Neural cell (in vitro differentiated cells): ENCODE data around the gene LAIR1. TPM values are rescaled to one million over a fixed set of nuclear protein-coding genes. Genes with fewer than 3 reads are reported as not detected.

ENCODE experiments used
- H2AFZ ChIP-seq: fragments of 200-600, 300-800 bp; sonication (generic), shearing (Covaris generic); 2 replicates; pipeline ENCODE4 v1.6.0; 2014; ENCODE audit warnings: low read depth, mild to moderate bottlenecking, antibody characterized with exemption, low read length, moderate library complexity
- H3F3A ChIP-seq: fragments of 200-600 bp; shearing (Covaris generic); 2 replicates; pipeline ENCODE4 v1.6.1; 2016; ENCODE audit warnings: mild to moderate bottlenecking, moderate library complexity, mixed read lengths, antibody characterized with exemption, low read length; ENCODE audit not compliant: insufficient read depth, poor library complexity, severe bottlenecking
- H3K27ac ChIP-seq: fragments of 200-600, 300-800 bp; sonication (generic), shearing (Covaris generic); 2 replicates; pipeline ENCODE4 v1.5.1; 2014; ENCODE audit warnings: mild to moderate bottlenecking, low read length, moderate library complexity
- H3K27me3 ChIP-seq: fragments of 300-800, 200-600 bp; sonication (generic), shearing (Covaris generic); 2 replicates; pipeline ENCODE4 v1.6.0; 2014; ENCODE audit warnings: mild to moderate bottlenecking, low read depth, low read length, moderate library complexity; ENCODE audit not compliant: insufficient read depth
- H3K36me3 ChIP-seq: fragments of 300-800, 200-600 bp; sonication (generic), shearing (Covaris generic); 2 replicates; pipeline ENCODE4 v1.5.1; 2014; ENCODE audit warnings: mild to moderate bottlenecking, antibody characterized with exemption, low read length, moderate library complexity; ENCODE audit not compliant: insufficient read depth
- H3K4me2 ChIP-seq: fragments of 300-800, 200-600 bp; sonication (generic), shearing (Covaris generic); 2 replicates; pipeline ENCODE4 v1.6.0; 2014; ENCODE audit warnings: mild to moderate bottlenecking, low read length
- H3K4me3 ChIP-seq: fragments of 300-800, 200-600 bp; sonication (generic), shearing (Covaris generic); 2 replicates; pipeline ENCODE4 v1.5.1; 2014; ENCODE audit warnings: mild to moderate bottlenecking, low read length, moderate library complexity
- H3K79me2 ChIP-seq: fragments of 200-600 bp; shearing (Covaris generic); replicated peaks from 2 replicates; pipeline ENCODE4 v1.6.0; 2014; ENCODE audit warnings: mild to moderate bottlenecking, low read length, moderate library complexity; ENCODE audit not compliant: insufficient read depth
- H3K9ac ChIP-seq: fragments of 300-800, 200-600 bp; sonication (generic), shearing (Covaris generic); 2 replicates; pipeline ENCODE4 v1.6.1; 2016; ENCODE audit warnings: mild to moderate bottlenecking, low read length, mixed read lengths
- H3K9me2 ChIP-seq: fragments of 200-600 bp; shearing (Covaris generic); 2 replicates; pipeline ENCODE4 v1.6.1; 2016; ENCODE audit warnings: mild to moderate bottlenecking, low read length, mixed read lengths; ENCODE audit not compliant: insufficient read depth
- H3K9me3 ChIP-seq: fragments of 200-600, 300-800 bp; sonication (generic), shearing (Covaris generic); 2 replicates; pipeline ENCODE4 v1.6.1; 2016; ENCODE audit warnings: mild to moderate bottlenecking, mixed run types, low read length, moderate library complexity, mixed read lengths
- H4K20me1 ChIP-seq: fragments of 200-600 bp; shearing (Covaris generic); 2 replicates; pipeline ENCODE4 v1.6.1; 2016; ENCODE audit warnings: mild to moderate bottlenecking, mixed run types; ENCODE audit not compliant: insufficient read depth
- EP300 ChIP-seq: fragments of 450-650 bp; conservative IDR thresholded peaks from 2 replicates; pipeline ENCODE4 v1.6.1; 2014; ENCODE audit warnings: antibody characterized with exemption, mild to moderate bottlenecking, moderate library complexity; ENCODE audit not compliant: poor library complexity, severe bottlenecking
- EZH2 ChIP-seq: fragments of 200-600, 300-800 bp; shearing (Covaris generic), sonication (generic); IDR thresholded peaks from 2 replicates; pipeline ENCODE4 v1.6.1; 2014; ENCODE audit warnings: antibody characterized with exemption, low read length, borderline replicate concordance, mild to moderate bottlenecking; ENCODE audit not compliant: insufficient read depth, poor library complexity, severe bottlenecking
- MXI1 ChIP-seq: fragments of 450-650 bp; conservative IDR thresholded peaks from 2 replicates; pipeline ENCODE4 v1.6.1; 2014; ENCODE audit warnings: antibody characterized with exemption, mild to moderate bottlenecking; ENCODE audit not compliant: poor library complexity, severe bottlenecking
- POLR2AphosphoS5 ChIP-seq: IDR thresholded peaks from 2 replicates; pipeline ENCODE4 v1.6.1; 2012
- RAD21 ChIP-seq: fragments of 450-650 bp; conservative IDR thresholded peaks from 2 replicates; pipeline ENCODE4 v1.6.1; 2014; ENCODE audit warnings: antibody characterized with exemption, mild to moderate bottlenecking, moderate library complexity
- SMC3 ChIP-seq: fragments of 450-650 bp; conservative IDR thresholded peaks from 2 replicates; pipeline ENCODE4 v1.6.1; 2014; ENCODE audit warnings: antibody characterized with exemption, mild to moderate bottlenecking, moderate library complexity; ENCODE audit not compliant: poor library complexity
- TAF1 ChIP-seq: IDR thresholded peaks from 2 replicates; pipeline ENCODE4 v1.6.1; 2012; ENCODE audit warnings: low read depth
- polyA plus RNA-seq: library from polyadenylated mRNA; depleted of rRNA; stranded (reverse); fragments of >200 nt; gene quantifications from 2 replicates; pipeline ENCODE4 v1.2.3, GENCODE V29; 2014
- TF ChIP-seq, protein P1 (sequence below): IDR thresholded peaks from 2 replicates; pipeline ENCODE4 v1.6.1; 2012; ENCODE audit warnings: borderline replicate concordance
- TF ChIP-seq, protein P2 (sequence below): fragments of 450-650 bp; IDR thresholded peaks from 2 replicates; pipeline ENCODE4 v1.5.1; 2014; ENCODE audit warnings: antibody characterized with exemption, mild to moderate bottlenecking, moderate library complexity; ENCODE audit not compliant: poor library complexity, severe bottlenecking

The LAIR1 gene
- polyA plus RNA-seq, 1 donor from 2014 or later = not detected

DNA sequence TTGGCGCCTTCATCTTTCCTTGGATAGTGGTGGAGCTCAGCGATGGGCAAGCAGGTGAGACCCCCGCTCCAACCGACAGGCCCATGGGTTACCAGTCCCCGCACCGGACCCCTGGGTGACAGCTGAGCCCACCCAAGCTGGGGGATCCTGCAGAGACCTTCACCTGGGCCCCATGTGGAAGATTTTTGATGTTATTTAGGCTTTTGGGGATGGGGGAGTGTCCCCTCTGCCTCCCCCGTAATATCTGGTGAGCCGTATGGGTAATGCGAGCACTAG, 46.8 kb downstream of the LAIR1 start:
- H2AFZ ChIP-seq = no peak overlapping the region
- H3K36me3 ChIP-seq = no peaks in the 10 kb centered on the region
- TF ChIP-seq MXI1 (no peak), EP300 (no peak), POLR2AphosphoS5 (no peak), RAD21 (no peak)
- H3K4me3 ChIP-seq = no peak overlapping the region
- no peaks in the 10 kb centered on the region for H3K79me2 ChIP-seq
- no peaks in the 10 kb centered on the region for H3K9me2 ChIP-seq
- H3K9ac ChIP-seq = no peak overlapping the region
- H4K20me1 ChIP-seq = no peaks in the 10 kb centered on the region
- no peak overlapping the region for H3K27ac ChIP-seq
- H3K27me3 ChIP-seq = no peaks in the 10 kb centered on the region
- H3K9me3 ChIP-seq = no peaks in the 10 kb centered on the region
- no peak overlapping the region for H3K4me2 ChIP-seq
- H3F3A ChIP-seq = no peaks in the 10 kb centered on the region

DNA sequence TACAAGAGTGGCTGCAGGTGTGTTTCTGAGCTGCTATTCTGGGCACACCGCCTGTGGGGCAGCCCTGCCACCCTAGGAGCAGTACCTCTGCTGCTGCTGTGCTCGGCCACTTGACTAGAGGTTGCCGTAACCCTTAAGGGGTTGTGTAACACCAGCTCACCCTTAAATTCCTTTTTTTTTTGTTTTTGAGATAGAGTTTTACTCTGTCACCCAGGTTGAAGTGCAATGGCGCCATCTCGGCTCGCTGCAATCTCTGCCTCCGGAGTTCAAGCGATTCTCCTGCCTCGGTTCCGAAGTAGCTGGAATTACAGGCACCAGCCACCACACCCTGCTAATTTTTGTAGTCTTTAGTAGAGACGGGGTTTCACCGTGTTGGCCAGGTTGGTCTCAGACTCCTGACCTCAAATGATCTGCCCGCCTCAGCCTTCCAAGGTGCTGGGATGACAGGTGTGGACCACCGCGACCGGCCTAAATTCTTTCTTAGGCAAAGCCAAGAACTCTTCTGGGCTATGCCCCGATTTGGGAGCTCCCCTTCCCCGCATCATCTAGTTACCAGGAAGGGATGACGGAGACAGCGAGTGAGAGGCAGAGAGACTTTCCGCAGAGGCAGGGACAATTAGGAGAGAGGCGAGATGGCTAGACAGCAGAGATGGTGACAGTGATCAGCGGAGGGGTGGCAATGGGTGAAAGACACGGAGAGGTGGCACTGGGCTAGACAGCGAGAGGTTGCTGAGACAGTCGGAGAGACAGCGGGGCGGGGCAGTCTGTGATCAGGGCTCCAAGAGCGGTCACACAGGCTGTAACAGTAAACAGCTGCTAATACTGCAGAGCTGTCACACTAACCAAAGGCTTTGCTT, 47.4 kb downstream of the LAIR1 start:
- Histone ChIP-seq H4K20me1 (no peaks in the 10 kb centered on the region), H3K4me3 (no peak overlapping the region), H3K27ac (no peak overlapping the region), H3K79me2 (no peaks in the 10 kb centered on the region), H3F3A (no peaks in the 10 kb centered on the region), H2AFZ (no peak overlapping the region), H3K27me3 (no peaks in the 10 kb centered on the region), H3K4me2 (no peak overlapping the region), H3K9me2 (no peaks in the 10 kb centered on the region), H3K9ac (no peak overlapping the region), H3K9me3 (no peaks in the 10 kb centered on the region), H3K36me3 (no peaks in the 10 kb centered on the region)
- TF ChIP-seq EZH2 (no peak), EP300 (no peak), POLR2AphosphoS5 (no peak), RAD21 (no peak), TAF1 (no peak), MXI1 (no peak), SMC3 (no peak)
- TF ChIP-seq, protein P1, sequence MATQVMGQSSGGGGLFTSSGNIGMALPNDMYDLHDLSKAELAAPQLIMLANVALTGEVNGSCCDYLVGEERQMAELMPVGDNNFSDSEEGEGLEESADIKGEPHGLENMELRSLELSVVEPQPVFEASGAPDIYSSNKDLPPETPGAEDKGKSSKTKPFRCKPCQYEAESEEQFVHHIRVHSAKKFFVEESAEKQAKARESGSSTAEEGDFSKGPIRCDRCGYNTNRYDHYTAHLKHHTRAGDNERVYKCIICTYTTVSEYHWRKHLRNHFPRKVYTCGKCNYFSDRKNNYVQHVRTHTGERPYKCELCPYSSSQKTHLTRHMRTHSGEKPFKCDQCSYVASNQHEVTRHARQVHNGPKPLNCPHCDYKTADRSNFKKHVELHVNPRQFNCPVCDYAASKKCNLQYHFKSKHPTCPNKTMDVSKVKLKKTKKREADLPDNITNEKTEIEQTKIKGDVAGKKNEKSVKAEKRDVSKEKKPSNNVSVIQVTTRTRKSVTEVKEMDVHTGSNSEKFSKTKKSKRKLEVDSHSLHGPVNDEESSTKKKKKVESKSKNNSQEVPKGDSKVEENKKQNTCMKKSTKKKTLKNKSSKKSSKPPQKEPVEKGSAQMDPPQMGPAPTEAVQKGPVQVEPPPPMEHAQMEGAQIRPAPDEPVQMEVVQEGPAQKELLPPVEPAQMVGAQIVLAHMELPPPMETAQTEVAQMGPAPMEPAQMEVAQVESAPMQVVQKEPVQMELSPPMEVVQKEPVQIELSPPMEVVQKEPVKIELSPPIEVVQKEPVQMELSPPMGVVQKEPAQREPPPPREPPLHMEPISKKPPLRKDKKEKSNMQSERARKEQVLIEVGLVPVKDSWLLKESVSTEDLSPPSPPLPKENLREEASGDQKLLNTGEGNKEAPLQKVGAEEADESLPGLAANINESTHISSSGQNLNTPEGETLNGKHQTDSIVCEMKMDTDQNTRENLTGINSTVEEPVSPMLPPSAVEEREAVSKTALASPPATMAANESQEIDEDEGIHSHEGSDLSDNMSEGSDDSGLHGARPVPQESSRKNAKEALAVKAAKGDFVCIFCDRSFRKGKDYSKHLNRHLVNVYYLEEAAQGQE = no peak
- TF ChIP-seq, protein P2, sequence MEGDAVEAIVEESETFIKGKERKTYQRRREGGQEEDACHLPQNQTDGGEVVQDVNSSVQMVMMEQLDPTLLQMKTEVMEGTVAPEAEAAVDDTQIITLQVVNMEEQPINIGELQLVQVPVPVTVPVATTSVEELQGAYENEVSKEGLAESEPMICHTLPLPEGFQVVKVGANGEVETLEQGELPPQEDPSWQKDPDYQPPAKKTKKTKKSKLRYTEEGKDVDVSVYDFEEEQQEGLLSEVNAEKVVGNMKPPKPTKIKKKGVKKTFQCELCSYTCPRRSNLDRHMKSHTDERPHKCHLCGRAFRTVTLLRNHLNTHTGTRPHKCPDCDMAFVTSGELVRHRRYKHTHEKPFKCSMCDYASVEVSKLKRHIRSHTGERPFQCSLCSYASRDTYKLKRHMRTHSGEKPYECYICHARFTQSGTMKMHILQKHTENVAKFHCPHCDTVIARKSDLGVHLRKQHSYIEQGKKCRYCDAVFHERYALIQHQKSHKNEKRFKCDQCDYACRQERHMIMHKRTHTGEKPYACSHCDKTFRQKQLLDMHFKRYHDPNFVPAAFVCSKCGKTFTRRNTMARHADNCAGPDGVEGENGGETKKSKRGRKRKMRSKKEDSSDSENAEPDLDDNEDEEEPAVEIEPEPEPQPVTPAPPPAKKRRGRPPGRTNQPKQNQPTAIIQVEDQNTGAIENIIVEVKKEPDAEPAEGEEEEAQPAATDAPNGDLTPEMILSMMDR = no peak
